Body of pancreas (tissue), 4 donors: ENCODE data around the gene BSDC1.

Experiments
- POLR2A ChIP-seq, 3 donors: fragments of 450-650 bp; IDR thresholded peaks; one replicate each; pipeline ENCODE4 v1.6.1; 2016; ENCODE audit warnings: antibody characterized with exemption in 3 of 3, mild to moderate bottlenecking in 2 of 3
- TF ChIP-seq, protein P1 (sequence below), 7 experiments: fragments of 450-650 bp in 4 of 7; fragments of 200-600 bp in 3 of 7; sonication (generic) in 3 of 7; IDR thresholded peaks; one replicate each; pipeline ENCODE4 v1.5.1; 2016 to 2019; ENCODE audit warnings: antibody characterized with exemption in 7 of 7

DNA sequence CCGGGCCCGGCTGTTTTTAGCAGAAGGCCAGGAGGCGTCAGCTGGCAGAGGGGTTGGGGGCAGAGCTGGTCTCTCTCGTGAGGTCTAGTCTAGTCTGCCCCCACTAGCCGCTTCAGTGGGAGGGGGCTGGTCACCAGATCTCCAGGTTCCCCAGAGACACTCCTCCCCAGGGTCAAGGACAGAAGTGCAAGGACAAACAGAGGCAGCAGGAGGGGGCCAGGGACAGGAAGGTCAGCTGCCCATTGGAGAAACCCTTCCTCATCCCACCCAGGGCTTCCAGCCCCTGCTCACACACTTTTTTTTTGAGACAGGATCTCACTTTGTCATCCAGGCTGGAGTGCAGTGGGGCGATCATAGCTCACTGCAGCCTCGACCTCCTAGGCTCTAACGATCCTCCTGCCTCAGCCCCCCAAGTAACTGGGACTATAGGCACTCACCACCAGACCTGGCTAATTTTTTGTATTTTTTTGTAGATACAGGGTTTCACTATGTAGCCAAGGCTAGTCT is 41.9 kb downstream of the BSDC1 start:
- TF ChIP-seq, protein P1, sequence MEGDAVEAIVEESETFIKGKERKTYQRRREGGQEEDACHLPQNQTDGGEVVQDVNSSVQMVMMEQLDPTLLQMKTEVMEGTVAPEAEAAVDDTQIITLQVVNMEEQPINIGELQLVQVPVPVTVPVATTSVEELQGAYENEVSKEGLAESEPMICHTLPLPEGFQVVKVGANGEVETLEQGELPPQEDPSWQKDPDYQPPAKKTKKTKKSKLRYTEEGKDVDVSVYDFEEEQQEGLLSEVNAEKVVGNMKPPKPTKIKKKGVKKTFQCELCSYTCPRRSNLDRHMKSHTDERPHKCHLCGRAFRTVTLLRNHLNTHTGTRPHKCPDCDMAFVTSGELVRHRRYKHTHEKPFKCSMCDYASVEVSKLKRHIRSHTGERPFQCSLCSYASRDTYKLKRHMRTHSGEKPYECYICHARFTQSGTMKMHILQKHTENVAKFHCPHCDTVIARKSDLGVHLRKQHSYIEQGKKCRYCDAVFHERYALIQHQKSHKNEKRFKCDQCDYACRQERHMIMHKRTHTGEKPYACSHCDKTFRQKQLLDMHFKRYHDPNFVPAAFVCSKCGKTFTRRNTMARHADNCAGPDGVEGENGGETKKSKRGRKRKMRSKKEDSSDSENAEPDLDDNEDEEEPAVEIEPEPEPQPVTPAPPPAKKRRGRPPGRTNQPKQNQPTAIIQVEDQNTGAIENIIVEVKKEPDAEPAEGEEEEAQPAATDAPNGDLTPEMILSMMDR (IDR thresholded peaks at IDR 0.05), result no peak
- TF ChIP-seq POLR2A (IDR thresholded peaks at IDR 0.05), result no peak
